HG02759 (cell line): ENCODE results near the gene SLC38A3.
A peak's percentile ranks its signal among the peaks of the same experiment; 100 is the strongest.
"Not testable (repeated sequence)": the region's sequence is repeated elsewhere in the genome, so short reads cannot be mapped to it uniquely, and the experiment has no call there.

Experiments
- ATAC-seq: cut with Tn5 transposase; IDR thresholded peaks from one replicate; pipeline ENCODE4 v1.9.1; 2021; ENCODE audit warnings: mild to moderate bottlenecking, moderate library complexity; ENCODE audit not compliant: unreplicated experiment

SLC38A3 gene

DNA sequence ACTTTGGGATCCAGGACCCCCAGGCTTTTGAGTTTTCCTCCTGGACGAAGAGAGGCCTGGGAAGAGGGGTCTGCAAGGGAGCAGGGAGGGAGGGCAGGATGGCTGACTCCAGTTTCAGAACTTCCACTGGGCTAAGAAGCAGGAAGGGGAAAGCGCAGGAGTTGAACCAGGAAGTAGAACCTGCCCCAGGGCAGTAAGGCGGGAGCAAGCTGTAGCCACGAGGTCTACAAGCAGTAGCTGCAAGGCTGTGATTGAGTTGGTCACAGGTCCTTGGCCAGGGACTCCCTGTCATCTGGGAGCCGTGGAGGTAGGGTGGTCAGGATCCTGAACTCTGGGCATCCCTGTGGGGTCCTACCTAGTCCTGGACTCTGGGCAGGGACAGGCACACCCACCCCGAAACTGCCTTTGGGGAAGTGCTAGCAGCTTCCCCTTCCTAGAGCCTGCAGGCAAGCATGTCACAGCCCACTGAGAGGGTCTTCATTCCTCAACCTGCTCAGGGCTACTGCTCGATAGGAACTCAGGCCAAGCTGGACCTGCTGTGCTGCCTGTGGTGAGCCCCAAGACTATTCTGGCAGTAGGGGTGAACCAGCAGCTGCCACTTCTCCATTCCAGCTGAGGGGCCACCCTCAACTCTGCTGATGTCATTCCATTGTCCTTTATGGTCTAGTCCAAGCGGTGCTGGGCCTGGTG is 25.2 kb downstream of the SLC38A3 start:
- no peak for ATAC-seq

DNA sequence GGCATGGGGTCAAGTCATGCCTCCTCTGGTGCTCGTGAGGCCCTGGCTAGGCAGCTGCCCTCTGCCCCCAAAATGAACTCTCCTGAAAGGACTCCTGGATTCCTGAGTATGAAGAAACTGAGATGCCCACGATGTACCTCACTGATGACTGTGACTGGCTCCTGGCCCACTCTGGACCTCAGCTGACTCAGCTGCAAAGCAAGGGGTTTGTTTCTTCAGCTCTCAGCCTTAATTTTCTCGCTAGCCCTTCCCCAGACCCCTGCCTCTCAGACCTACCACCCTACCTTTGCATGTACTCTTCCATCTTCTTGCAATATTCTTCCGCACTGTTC is 25.7 kb downstream of the SLC38A3 start:
- ATAC-seq, result no peak

DNA sequence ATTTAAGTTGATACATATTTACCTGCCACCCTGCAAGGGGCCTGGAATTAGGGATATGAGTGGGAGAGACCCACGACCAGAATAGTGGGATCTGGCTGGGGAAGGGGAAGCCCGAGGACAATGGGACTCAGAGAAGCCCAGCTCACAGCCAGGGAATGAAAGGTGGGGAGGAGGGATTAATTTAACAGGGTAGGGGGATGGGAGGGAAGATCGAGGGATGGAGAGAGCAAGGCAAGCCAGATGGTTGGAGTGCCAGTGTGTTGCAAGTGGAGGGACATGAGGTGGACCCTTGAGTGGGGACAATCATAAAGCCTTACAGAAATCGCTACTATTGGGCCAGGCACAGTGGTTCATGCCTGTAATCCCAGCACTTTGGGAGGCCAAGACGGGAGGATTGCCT is 26.5 kb downstream of the SLC38A3 start:
- ATAC-seq, result no peak

DNA sequence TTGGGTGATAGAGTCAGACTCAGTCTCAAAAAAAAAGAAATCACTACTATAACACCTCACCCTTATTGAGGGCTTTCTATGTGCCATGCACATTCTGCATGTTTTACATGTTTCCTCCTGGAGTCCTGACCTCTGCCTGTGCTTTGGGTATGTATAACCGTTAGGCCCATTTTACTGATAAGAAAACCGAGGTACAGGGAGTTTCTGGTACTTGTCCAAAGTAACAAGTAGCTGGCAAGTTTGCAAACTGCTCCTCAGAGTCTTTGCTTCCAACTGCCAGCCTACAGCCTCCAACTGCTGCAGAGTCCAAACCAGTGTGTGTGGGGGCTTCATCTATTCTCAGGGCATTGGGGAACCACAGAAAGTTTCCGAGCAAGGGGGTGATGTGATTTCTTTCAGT is 27.2 kb downstream of the SLC38A3 start:
- no peak for ATAC-seq

DNA sequence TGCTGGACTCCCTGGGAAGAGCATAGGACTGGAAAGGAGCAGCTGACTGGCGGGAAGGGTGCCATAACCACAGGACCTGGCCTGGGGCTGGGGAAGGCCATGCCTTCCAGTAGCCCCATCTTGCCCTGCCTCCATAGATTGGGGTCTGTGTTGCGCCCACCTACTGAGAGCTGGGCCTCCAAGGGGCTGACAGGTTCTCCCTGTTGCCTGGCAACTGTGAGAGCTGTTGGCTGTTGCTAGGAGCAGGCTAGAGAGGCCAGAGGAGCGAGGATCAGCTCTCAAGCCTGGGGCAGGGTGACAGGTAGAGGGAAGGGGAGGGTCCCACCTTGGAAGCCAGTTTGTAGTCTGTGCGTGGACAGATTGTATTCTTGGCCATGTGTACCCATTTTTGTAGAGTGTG is 28.1 kb downstream of the SLC38A3 start:
- no peak for ATAC-seq

DNA sequence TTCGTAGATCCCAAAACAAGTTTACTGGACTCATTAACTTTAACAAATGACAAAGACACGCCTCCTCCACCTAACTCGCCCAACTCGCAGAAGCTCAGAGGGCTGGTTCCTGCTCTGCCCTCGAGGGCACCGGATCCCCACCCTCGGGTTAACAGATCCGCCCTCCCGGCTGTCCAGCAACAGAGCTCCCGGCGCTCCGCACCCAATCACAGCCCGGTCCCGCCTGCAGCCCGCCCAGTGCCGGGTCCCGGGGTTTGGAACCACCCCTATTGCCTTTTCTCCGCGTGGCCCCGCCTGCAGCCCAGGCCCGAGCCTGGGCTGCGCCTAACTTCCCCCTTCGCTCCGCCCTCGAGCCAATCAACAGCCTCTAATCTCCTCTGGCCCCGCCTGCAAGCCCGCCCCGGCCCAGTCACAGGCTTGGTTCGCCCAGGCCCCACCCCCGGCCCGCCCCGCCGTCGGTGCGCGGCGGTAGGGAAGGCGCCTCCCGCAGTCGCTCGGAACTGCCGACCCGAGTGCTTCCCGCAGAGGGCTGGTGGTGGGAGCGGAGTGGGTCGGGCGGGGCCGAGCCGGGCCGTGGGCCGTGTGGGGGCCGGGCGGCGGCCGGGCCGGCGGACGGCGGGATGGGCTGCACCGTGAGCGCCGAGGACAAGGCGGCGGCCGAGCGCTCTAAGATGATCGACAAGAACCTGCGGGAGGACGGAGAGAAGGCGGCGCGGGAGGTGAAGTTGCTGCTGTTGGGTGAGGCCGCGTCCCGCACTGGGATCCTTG is 30.8 kb downstream of the SLC38A3 start, which contains the start of gene GNAI2:
Gene GNAI2, plus strand, starts transcription at position 489 of the 768 bp plus-strand sequence. Its CDS starts 132 bp downstream, at position 621.
- peak; percentile 93 for ATAC-seq

DNA sequence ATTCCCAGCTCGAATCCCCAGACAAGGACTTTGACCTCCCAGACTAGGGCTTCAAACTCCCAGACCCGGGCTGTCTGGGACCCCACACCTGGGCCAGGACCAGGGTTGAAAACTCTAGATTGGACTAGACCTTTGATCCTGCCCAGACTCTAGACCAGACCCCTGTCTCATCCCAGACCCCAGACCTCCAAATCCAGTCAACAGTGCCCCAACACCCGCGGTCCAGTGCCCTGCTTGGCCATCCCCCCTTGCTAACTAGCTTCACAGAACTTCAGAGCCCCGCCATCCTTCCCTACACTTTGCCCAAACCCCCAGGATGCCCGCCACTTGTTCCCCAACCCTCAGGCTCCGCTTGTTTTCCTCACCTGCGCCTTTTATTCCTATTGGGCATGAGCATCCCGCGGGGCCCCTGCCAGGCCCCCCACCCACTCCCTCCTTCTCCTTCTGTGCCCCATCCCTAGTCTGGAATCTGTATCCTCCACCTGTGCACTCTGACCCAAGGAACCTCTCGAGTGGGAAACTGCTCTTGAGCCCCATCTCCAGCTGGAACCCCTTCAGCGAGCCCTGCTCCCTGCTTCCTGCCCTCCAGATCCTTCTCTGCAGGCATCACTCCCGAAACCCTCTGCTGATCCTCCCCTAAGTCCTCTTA is 31.5 kb downstream of the SLC38A3 start:
- no peak for ATAC-seq

DNA sequence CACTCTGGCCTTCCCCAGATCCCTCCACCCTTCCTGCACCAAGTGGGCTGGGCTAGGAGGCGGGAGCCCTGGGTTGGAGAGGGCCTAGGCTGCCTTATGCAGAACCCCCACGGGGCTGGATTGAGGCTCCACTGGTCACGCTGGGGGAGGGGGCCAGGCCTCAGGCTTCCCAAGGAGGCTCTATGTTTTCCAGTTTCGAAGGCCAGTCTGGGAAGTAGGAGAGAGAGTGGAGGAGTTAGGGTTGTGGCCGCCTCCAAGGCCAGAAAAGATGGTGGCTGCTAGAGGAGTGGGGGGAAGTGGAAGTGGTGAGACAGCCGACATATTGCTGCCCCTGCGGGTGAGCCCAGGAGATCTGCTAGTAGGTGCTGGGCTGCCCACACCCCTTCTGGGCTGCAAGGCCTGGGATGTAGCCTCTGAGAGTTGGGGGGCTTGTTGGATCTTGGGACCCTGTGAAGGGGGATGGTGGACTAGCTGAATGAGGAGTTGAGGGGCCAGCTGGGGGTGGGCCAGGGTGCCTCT is 32.1 kb downstream of the SLC38A3 start:
- no peak for ATAC-seq

DNA sequence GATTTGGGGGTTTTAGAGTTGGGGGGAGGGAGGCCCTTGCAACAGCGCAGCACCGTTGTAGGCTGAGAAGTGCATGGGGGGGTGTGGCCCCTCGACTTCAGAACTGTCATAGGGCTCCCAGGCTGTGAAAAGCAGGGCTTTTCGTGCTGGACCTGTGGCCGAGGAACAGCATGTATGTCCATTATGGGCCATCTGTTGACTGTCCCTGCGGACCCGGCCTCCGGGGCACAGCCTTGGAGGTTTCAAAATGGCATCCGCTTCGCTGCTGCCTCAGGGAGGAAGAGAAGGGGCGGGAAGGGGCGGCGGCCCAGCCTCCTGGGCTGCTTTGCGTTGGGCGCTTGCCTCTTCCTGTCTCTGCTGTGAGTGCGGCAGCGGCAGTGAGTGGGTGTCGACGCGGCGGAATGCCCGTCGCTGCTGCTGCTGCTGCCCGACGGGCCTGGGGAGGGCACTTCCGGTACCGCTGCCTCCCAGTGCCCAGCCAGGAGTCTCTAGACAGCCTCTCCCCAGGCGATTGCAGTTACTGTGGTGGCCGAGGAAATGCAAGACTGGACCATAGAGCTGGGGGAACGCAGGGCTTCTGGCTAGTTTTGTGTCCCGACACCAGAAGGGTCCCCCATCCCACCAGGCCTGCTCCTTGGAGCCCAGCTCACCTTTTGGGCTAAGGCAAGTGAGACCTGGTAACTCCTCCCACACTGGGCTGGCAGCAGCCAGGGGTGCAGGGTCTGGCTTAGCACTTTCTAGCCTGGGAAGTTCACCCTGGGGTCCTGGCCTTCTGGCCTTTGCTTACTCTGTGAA is 32.9 kb downstream of the SLC38A3 start:
- ATAC-seq, result peak; percentile 37

DNA sequence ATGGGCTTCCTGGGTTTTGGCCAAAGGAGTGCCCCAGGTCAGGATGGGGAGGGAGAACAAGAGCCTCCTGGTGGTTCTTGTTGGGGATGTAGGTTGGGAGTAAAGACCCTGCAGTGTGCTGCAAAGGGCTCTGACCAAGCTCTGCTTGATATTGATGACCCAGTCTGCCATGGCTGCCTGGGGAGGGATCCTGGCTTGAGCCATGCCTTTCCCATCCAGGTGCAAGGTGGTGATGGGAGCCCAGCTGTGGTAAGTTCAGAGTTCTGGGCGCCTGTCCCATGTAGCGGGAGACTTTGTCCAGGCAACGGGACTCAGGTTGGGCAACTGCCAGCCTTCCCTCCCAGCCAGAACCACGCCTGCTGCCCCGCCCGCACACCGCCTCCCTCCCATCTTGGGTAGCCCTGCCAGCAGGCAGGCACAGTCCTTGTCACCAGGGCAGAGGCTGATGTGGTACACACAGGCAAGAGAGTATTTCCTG is 33.5 kb downstream of the SLC38A3 start:
- ATAC-seq, result no peak

DNA sequence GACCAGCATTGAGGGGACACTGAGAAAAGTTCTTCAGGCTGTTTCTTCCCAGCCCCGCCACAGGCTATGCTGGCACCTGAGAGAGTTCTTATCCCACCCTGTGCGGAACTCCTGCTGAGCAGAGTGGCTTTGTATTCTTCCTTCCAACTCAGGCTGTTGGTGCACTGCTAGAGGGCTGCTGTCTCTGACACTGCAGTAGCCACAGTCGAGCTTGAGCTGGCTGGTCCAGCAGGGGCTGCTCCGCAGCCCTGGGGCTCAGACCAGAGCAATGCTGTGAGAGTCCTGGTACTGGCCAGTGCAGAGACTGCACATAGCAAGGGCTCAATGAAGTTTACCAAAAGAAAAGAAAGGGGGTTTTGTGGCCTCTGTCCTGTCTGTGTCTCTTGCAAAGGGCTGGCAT is 34.6 kb downstream of the SLC38A3 start:
- ATAC-seq, result no peak

DNA sequence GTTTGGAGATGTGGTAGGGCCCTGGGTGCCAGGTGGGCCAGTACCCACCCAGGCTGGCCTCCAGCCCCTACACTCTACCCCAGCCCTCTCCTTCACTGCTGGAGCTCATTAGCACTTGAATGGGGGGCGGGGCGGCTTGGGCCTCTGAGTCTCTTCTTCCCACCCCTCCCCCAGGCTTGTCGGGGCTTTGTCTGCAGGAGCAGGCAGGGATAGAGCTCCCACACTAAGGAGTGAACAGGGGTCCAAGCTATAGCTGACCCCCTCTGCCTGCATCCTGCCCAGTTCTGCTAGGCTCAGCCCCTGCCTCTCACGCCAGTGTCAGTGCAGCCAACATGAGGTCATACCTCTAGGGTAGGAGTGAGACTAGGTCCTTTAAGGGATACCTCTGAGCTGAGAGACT is 36.1 kb downstream of the SLC38A3 start:
- no peak for ATAC-seq

DNA sequence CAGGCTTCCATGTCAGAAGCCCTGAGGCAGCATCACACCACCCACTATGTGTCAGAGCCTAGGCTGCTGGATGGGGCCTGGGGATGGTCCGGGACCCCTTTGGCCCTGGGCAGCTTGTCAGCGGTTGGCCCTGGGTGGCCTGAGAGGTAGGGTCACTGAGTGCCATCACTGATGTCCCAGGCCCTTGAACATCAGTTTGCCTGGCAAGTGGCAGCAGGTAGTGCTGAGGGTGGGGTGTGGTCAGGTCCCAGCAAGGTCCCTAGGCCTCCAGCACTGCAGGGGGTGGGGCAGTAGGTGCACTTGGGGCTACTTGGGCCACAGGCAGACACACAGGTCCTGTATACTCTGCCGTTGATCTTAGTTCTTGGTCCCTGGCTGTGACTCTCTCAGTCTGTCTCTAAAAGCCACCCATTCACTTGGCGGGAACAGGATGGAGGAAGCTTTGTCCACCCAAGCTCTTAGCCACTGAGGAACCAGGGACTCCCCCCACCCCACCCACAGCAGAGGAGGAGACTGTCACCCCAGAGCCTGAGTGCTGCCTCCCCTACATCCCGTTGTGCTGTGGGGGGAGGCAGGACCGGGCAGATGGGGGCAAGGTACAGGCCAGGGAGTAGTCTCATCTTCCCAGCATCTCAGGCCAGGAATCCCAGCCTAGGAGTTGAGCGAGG is 36.8 kb downstream of the SLC38A3 start:
- ATAC-seq, result no peak

DNA sequence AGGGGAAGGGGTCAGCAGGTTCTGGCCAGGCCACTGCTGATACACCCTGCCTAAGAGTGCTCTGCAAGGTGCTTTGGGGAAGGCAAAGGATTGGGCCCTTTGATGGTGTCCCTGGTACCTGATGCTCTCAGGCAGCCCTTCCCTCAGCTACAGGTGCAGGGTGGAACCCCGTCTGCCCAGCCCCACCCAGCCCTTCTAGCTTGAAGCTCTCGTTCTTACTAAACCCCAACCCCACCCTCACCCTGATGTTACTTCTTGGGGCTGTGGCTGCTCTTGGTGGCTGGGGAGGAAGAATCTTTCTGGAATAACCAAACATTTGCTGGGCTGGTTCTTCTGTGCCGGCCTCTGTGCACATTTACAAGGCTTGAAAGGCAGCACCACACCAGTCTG is 37.3 kb downstream of the SLC38A3 start:
- ATAC-seq, result no peak

DNA sequence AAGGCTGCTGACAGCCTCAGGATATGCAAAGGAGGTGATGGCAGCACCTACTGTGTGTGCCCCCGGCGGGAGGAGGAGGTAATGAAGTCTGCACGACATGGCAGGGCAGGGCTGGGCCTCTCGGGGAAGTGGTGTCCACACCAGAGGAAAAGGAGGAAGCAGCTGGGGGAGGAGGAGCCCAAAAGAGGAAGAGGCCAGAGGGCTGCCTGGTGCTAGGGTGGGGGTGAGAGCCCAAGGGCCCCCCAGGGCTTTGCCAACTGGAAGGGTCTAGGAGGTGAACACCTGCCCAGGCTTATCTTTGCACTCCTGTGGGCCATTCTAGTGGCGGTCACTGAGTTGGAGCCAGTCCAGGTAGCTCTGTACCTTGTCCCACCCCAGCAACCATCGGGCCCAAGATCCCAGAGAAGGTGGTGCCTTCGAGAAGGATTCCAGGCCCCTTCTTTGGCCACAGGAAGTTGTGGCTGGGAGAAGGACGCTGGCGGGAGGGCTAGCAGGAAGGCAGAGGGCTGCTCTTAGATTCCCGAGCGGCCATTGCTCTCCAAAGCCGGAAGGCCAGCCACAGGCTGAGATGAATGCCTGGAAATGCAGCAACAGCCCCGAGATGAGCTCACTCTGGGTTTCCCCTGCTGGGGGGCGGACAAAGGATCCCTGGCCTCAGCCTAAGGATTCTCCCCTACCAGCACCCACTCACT is 37.9 kb downstream of the SLC38A3 start:
- no peak for ATAC-seq

DNA sequence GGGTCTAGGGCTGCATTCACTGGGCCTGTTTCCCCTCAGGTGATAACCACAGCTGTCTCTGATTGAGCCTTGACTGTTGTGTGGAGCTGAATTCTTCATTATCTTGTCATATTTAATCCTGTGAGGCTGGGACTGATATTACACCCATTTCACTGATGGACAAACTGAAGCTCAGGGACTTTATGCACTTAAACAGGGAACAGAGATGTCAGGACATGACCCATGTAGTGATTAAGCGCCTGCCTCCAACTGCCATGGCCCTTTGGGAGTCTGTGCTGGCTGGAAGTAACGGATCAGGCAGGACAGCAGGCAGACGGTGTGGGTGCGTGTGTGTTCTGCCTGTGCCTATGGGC is 38.4 kb downstream of the SLC38A3 start:
- ATAC-seq, result no peak

DNA sequence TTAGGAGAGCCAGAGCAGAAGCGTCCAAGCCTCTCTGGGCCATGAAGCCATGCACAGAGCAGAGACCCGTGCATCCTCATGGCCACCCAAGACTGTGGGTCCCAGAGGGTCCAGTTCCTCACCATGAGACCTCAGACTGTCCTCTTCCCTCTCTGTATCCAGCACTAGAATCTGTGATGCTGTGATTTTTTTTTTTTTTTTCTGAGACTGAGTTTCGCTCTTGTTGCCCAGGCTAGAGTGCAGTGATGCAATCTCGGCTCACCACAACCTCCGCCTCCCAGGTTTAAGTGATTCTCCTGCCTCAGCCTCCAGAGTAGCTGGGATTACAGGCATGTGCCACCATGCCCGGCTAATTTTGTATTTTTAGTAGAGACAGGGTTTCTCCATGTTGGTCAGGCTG is 39.7 kb downstream of the SLC38A3 start:
- ATAC-seq, result not testable (repeated sequence)

DNA sequence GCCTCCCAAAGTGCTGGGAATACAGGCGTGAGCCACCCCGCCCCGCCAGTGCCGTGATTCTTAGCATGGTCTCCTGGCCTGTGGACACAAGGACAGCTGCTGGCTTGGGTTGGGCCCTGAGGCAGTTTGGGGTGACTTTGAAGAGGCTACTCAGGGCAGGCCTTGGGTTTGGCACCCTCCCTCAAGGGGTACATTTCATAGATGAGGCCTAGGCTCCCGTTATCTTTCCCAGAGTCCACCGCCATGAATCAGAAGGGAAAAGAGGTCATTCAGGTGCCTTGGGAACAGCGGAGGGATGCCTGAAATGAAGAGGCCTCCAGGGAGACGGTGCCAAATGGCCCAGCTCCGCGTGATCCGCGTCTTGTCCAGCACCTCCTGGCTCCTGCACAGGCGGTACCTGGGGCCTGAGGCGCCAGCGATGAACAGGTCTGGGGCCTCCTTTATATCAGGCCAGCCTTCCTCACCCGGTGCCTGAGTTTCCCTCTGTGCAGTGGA is 40.2 kb downstream of the SLC38A3 start:
- ATAC-seq, result no peak

DNA sequence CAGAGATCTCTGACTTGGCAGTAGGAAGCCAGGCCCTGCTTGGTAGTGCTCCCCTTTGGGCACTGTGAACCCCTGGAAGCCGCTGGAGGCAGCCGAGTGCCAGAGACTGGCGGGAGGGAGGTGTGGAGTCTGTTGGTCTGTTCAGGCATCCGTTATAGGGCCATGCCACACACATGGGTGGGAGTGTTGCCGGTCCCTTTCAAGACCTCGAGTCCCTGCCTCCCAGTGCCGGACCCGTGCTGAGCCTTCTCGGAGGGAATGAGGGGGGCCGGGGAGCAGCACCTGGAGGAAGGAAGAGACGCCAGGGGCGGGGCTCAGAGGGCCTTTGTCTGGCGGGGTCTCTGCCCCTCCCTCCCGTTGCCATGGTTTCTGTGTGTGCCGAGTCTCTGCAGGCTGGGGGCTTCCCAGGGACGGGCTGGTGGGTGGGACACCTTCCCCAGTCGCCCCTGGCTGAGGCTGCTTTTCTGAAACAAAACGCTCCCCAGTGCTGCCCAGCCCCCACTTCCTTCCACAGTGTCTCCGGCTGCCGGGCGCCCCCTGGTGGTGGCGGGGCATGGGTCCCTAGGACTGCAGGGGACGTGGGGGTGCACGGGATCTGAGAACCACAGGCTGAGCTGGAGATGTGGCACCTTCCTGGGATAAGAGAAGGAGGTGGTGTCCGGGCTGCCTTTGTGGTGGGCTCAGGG is 40.9 kb downstream of the SLC38A3 start:
- peak; percentile 76 for ATAC-seq
